ENCODE measurements around the gene ARL1. TPM values are rescaled to one million over a fixed set of nuclear protein-coding genes. Genes with fewer than 3 reads are reported as not detected.

ARL1 gene
- total RNA-seq, 1 experiment from 2014 or later = 76.0 TPM

DNA sequence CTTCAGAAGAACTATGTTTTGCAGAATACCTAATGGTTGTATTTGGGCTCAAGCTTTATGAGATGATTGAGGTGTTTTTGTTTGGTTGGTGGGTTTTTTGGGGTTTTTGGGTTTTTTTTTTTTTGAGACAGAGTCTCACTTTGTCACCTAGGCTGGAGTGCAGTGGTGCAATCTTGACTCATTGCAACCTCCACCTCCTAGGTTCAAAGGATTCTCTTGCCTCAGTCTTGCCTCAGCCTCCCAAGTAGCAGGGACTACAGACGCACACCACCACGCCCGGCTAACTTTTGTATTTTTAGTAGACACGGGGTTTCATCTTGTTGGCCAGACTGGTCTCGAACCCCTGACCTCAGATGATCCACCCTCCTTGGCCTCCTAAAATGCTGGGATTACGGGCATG lies 39.6 kb downstream of the ARL1 start:
- DNase-seq (ENCODE audit: low read depth, low spot score) = no peak
- ChIA-PET POLR2A (no interaction called here), RAD21 (ENCODE audit: low non-redundant PET in 1 of 2, low total read pairs in 2 of 2, uncharacterized antibody in 2 of 2, unreplicated experiment in 2 of 2) (no interaction called here), CTCF (no interaction called here)
- intact Hi-C loops (cut with micrococcal nuclease) = no loop called here
- Histone ChIP-seq H3K9me3 (ENCODE audit: control insufficient read depth in 1 of 2, insufficient read depth in 1 of 2, low read depth in 1 of 2, low read length in 2 of 2) (no peaks in the 10 kb centered on the region), H3K9me2 (ENCODE audit: insufficient read depth) (no peaks in the 10 kb centered on the region), H3K9ac (ENCODE audit: low read length) (no peak overlapping the region), H3K36me3 (ENCODE audit: control insufficient read depth in 1 of 2, insufficient read depth in 2 of 2, low read length in 2 of 2) (peaks cover 21 to 61% of the 10 kb centered on the region in 2 experiments; a peak in 3 of 4 replicates), H4K20me1 (ENCODE audit: insufficient read depth) (no peaks in the 10 kb centered on the region), H3K4me2 (ENCODE audit: low read length) (no peak overlapping the region), H2AFZ (ENCODE audit: low read depth, low read length, poor library complexity, severe bottlenecking) (no peak overlapping the region), H3K27me3 (ENCODE audit: insufficient read depth, low read length) (no peaks in the 10 kb centered on the region), H3K4me3 (replicated peaks in 1 of 2; ENCODE audit: low read depth in 1 of 2, low read length in 2 of 2) (no peak overlapping the region), H3K79me2 (ENCODE audit: insufficient read depth, low read length) (no peaks in the 10 kb centered on the region), H3K27ac (ENCODE audit: low read depth, low read length) (no peak overlapping the region), H3K4me1 (ENCODE audit: control insufficient read depth in 1 of 2, insufficient read depth in 2 of 2, low read length in 2 of 2) (no peaks in the 10 kb centered on the region)
- no peak for ATAC-seq
- no peak for TF ChIP-seq POLR2AphosphoS5 (IDR thresholded peaks at IDR 0.05; ENCODE audit: low read depth, low read length)
- TF ChIP-seq POLR2A (IDR thresholded peaks at IDR 0.05; ENCODE audit: borderline replicate concordance, extremely low read depth, insufficient read depth, insufficient read length) = no peak
- TF ChIP-seq FOSL1 (IDR thresholded peaks at IDR 0.05; ENCODE audit: low read depth) = no peak
- TF ChIP-seq, protein P1, sequence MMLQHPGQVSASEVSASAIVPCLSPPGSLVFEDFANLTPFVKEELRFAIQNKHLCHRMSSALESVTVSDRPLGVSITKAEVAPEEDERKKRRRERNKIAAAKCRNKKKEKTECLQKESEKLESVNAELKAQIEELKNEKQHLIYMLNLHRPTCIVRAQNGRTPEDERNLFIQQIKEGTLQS (IDR thresholded peaks at IDR 0.05) = no peak
- no peak for TF ChIP-seq ZFX (IDR thresholded peaks at IDR 0.05)
- TF ChIP-seq JUND (IDR thresholded peaks at IDR 0.05) = no peak
- TF ChIP-seq REST (IDR thresholded peaks at IDR 0.05; ENCODE audit: low read depth) = no peak
- no peak for TF ChIP-seq EZH2 (IDR thresholded peaks at IDR 0.05)
- TF ChIP-seq RAD21 (IDR thresholded peaks at IDR 0.05; ENCODE audit: low read depth) = no peak
- no peak for TF ChIP-seq MAX (IDR thresholded peaks at IDR 0.05)
- no peak for TF ChIP-seq SRF (IDR thresholded peaks at IDR 0.05; ENCODE audit: low read depth)
- TF ChIP-seq, protein P2, sequence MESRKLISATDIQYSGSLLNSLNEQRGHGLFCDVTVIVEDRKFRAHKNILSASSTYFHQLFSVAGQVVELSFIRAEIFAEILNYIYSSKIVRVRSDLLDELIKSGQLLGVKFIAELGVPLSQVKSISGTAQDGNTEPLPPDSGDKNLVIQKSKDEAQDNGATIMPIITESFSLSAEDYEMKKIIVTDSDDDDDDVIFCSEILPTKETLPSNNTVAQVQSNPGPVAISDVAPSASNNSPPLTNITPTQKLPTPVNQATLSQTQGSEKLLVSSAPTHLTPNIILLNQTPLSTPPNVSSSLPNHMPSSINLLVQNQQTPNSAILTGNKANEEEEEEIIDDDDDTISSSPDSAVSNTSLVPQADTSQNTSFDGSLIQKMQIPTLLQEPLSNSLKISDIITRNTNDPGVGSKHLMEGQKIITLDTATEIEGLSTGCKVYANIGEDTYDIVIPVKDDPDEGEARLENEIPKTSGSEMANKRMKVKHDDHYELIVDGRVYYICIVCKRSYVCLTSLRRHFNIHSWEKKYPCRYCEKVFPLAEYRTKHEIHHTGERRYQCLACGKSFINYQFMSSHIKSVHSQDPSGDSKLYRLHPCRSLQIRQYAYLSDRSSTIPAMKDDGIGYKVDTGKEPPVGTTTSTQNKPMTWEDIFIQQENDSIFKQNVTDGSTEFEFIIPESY (IDR thresholded peaks at IDR 0.05; ENCODE audit: extremely low read depth, insufficient replicate concordance, low read length) = no peak
- no peak for TF ChIP-seq EZH2phosphoT487 (IDR thresholded peaks at IDR 0.05; ENCODE audit: borderline replicate concordance)
- no peak for TF ChIP-seq CBX3 (IDR thresholded peaks at IDR 0.05; ENCODE audit: low read depth)
- no peak for TF ChIP-seq SP1 (IDR thresholded peaks at IDR 0.05; ENCODE audit: low read depth)
- no TSS peak for BruUV-seq (replicated peaks)
